ENCODE measurements around the gene SPATA21. TPM values are rescaled to one million over a fixed set of nuclear protein-coding genes. Genes with fewer than 3 reads are reported as not detected.

The SPATA21 gene
- total RNA-seq, 1 experiment from 2014 or later, result not detected

GRCh38 chr1:16392740-16393569, 44.3 kb downstream of the SPATA21 start:
- peak; percentile 34 for DNase-seq (ENCODE audit: low spot score)
- in situ Hi-C loops (cut with HindIII; ENCODE audit: low sequenced_read_pairs), result no loop called here

- in situ Hi-C loops (cut with HindIII; ENCODE audit: low sequenced_read_pairs), result no loop called here
- DNase-seq (ENCODE audit: low spot score), result no peak
These were observed 45.8 kb downstream of the SPATA21 start for GRCh38 chr1:16391411-16391810.

- in situ Hi-C loops (cut with HindIII; ENCODE audit: low sequenced_read_pairs), result no loop called here
- DNase-seq (ENCODE audit: low spot score), result peak; percentile 40
These were observed 49.7 kb downstream of the SPATA21 start for GRCh38 chr1:16387201-16388188.

GRCh38 chr1:16386454-16387113, 50.6 kb downstream of the SPATA21 start:
- in situ Hi-C loops (cut with HindIII; ENCODE audit: low sequenced_read_pairs), result no loop called here
- peak; percentile 82 for DNase-seq (ENCODE audit: low spot score)

GRCh38 chr1:16385659-16386453, 51.4 kb downstream of the SPATA21 start:
- peak; percentile 57 for DNase-seq (ENCODE audit: low spot score)
- in situ Hi-C loops (cut with HindIII; ENCODE audit: low sequenced_read_pairs), result no loop called here

GRCh38 chr1:16383888-16384287, 53.3 kb downstream of the SPATA21 start:
- in situ Hi-C loops (cut with HindIII; ENCODE audit: low sequenced_read_pairs), result no loop called here
- DNase-seq (ENCODE audit: low spot score), result no peak

- in situ Hi-C loops (cut with HindIII; ENCODE audit: low sequenced_read_pairs), result no loop called here
- DNase-seq (ENCODE audit: low spot score), result no peak
These were observed 56.4 kb downstream of the SPATA21 start for GRCh38 chr1:16380868-16381267.

- DNase-seq (ENCODE audit: low spot score), result no peak
- in situ Hi-C loops (cut with HindIII; ENCODE audit: low sequenced_read_pairs), result no loop called here
These were observed 58.8 kb downstream of the SPATA21 start for GRCh38 chr1:16378443-16378842.

GRCh38 chr1:16376971-16377370, 60.3 kb downstream of the SPATA21 start:
- in situ Hi-C loops (cut with HindIII; ENCODE audit: low sequenced_read_pairs), result no loop called here
- DNase-seq (ENCODE audit: low spot score), result no peak

- no peak for DNase-seq (ENCODE audit: low spot score)
- in situ Hi-C loops (cut with HindIII; ENCODE audit: low sequenced_read_pairs), result no loop called here
These were observed 61.5 kb downstream of the SPATA21 start for GRCh38 chr1:16375521-16376340.

- DNase-seq (ENCODE audit: low spot score), result no peak
- in situ Hi-C loops (cut with HindIII; ENCODE audit: low sequenced_read_pairs), result no loop called here
These were observed 63.0 kb downstream of the SPATA21 start for GRCh38 chr1:16374266-16374665.

GRCh38 chr1:16372535-16373285, 64.5 kb downstream of the SPATA21 start:
- no peak for DNase-seq (ENCODE audit: low spot score)
- in situ Hi-C loops (cut with HindIII; ENCODE audit: low sequenced_read_pairs), result no loop called here

- no peak for DNase-seq (ENCODE audit: low spot score)
- in situ Hi-C loops (cut with HindIII; ENCODE audit: low sequenced_read_pairs), result no loop called here
These were observed 65.5 kb downstream of the SPATA21 start for GRCh38 chr1:16371725-16372124.

GRCh38 chr1:16369821-16370220, 67.4 kb downstream of the SPATA21 start:
- no peak for DNase-seq (ENCODE audit: low spot score)
- in situ Hi-C loops (cut with HindIII; ENCODE audit: low sequenced_read_pairs), result no loop called here

- in situ Hi-C loops (cut with HindIII; ENCODE audit: low sequenced_read_pairs), result no loop called here
These were observed 69.0 kb downstream of the SPATA21 start for GRCh38 chr1:16367968-16368890.

GRCh38 chr1:16367258-16367967, 69.8 kb downstream of the SPATA21 start:
- in situ Hi-C loops (cut with HindIII; ENCODE audit: low sequenced_read_pairs), result no loop called here
- peak; percentile 85 for DNase-seq (ENCODE audit: low spot score)

More at GRCh38 chr1:16367968-16368890, 69.0 kb downstream of the SPATA21 start:
- no peak for DNase-seq (ENCODE audit: low spot score)

All from G401 (cell line).